Measurements from ENCODE around the gene PRUNE2.
"Not testable (repeated sequence)": the region's sequence is repeated elsewhere in the genome, so short reads cannot be mapped to it uniquely, and the experiment has no call there.

The PRUNE2 gene

GRCh38 chr9:76594764-76595424 lies 311.0 kb downstream of the PRUNE2 start:
- DNase-seq (ENCODE audit: low spot score), result no peak

GRCh38 chr9:76593961-76594735 lies 311.8 kb downstream of the PRUNE2 start:
- DNase-seq (ENCODE audit: low spot score), result not testable (repeated sequence)

GRCh38 chr9:76592974-76593347 lies 313.0 kb downstream of the PRUNE2 start:
- DNase-seq (ENCODE audit: low spot score), result no peak

- DNase-seq (ENCODE audit: low spot score), result no peak
These were observed 313.6 kb downstream of the PRUNE2 start for GRCh38 chr9:76592091-76592973.

- DNase-seq (ENCODE audit: low spot score), result no peak
These were observed 314.5 kb downstream of the PRUNE2 start for GRCh38 chr9:76591256-76591950.

- no peak for DNase-seq (ENCODE audit: low spot score)
These were observed 317.6 kb downstream of the PRUNE2 start for GRCh38 chr9:76588316-76588715.

- DNase-seq (ENCODE audit: low spot score), result no peak
These were observed 319.3 kb downstream of the PRUNE2 start for GRCh38 chr9:76586390-76587314.

GRCh38 chr9:76585487-76586389 lies 320.2 kb downstream of the PRUNE2 start:
- peak; percentile 42 for DNase-seq (ENCODE audit: low spot score)

- DNase-seq (ENCODE audit: low spot score), result no peak
These were observed 322.7 kb downstream of the PRUNE2 start for GRCh38 chr9:76583256-76583655.

- no peak for DNase-seq (ENCODE audit: low spot score)
These were observed 324.2 kb downstream of the PRUNE2 start for GRCh38 chr9:76581731-76582130.

GRCh38 chr9:76580820-76581219 lies 325.1 kb downstream of the PRUNE2 start:
- DNase-seq (ENCODE audit: low spot score), result no peak

- no peak for DNase-seq (ENCODE audit: low spot score)
These were observed 325.7 kb downstream of the PRUNE2 start for GRCh38 chr9:76580188-76580587.

GRCh38 chr9:76576344-76576743 lies 329.6 kb downstream of the PRUNE2 start:
- no peak for DNase-seq (ENCODE audit: low spot score)

- no peak for DNase-seq (ENCODE audit: low spot score)
These were observed 330.2 kb downstream of the PRUNE2 start for GRCh38 chr9:76575761-76576160.

GRCh38 chr9:76573905-76574760 lies 331.8 kb downstream of the PRUNE2 start:
- DNase-seq (ENCODE audit: low spot score), result no peak

GRCh38 chr9:76573408-76573807 lies 332.5 kb downstream of the PRUNE2 start:
- no peak for DNase-seq (ENCODE audit: low spot score)

GRCh38 chr9:76572151-76572550 lies 333.8 kb downstream of the PRUNE2 start:
- peak; percentile 33 for DNase-seq (ENCODE audit: low spot score)

GRCh38 chr9:76571743-76572146 lies 334.2 kb downstream of the PRUNE2 start:
- peak; percentile 5 for DNase-seq (ENCODE audit: low spot score)

GRCh38 chr9:76571288-76571687 lies 334.6 kb downstream of the PRUNE2 start:
- no peak for DNase-seq (ENCODE audit: low spot score)
